ENCODE data around the gene UBASH3A.

Gene UBASH3A

GRCh38 chr21:42455754-42456440, 52.2 kb downstream of the UBASH3A start:
- in situ Hi-C loops (cut with HindIII; ENCODE audit: low sequenced_read_pairs), result no loop called here
- DNase-seq (ENCODE audit: low read depth), result no peak
- no peak overlapping the region for H3K4me3 ChIP-seq (ENCODE audit: low read depth, low read length)
- no peak for TF ChIP-seq CTCF (IDR thresholded peaks at IDR 0.05; ENCODE audit: low read depth, low read length, missing control alignments)

- in situ Hi-C loops (cut with HindIII; ENCODE audit: low sequenced_read_pairs), result no loop called here
- no peak for TF ChIP-seq CTCF (IDR thresholded peaks at IDR 0.05; ENCODE audit: low read depth, low read length, missing control alignments)
- DNase-seq (ENCODE audit: low read depth), result no peak
- H3K4me3 ChIP-seq (ENCODE audit: low read depth, low read length), result no peak overlapping the region
Observed at GRCh38 chr21:42456457-42456856, 52.8 kb downstream of the UBASH3A start.

- no peak overlapping the region for H3K4me3 ChIP-seq (ENCODE audit: low read depth, low read length)
- in situ Hi-C loops (cut with HindIII; ENCODE audit: low sequenced_read_pairs), result no loop called here
- TF ChIP-seq CTCF (IDR thresholded peaks at IDR 0.05; ENCODE audit: low read depth, low read length, missing control alignments), result no peak
- DNase-seq (ENCODE audit: low read depth), result no peak
Observed at GRCh38 chr21:42459082-42459460, 55.4 kb downstream of the UBASH3A start.

- no peak overlapping the region for H3K4me3 ChIP-seq (ENCODE audit: low read depth, low read length)
- no peak for DNase-seq (ENCODE audit: low read depth)
- no peak for TF ChIP-seq CTCF (IDR thresholded peaks at IDR 0.05; ENCODE audit: low read depth, low read length, missing control alignments)
- in situ Hi-C loops (cut with HindIII; ENCODE audit: low sequenced_read_pairs), result no loop called here
Observed at GRCh38 chr21:42459546-42460215, 56.0 kb downstream of the UBASH3A start.

GRCh38 chr21:42460391-42461184, 56.9 kb downstream of the UBASH3A start:
- no peak for TF ChIP-seq CTCF (IDR thresholded peaks at IDR 0.05; ENCODE audit: low read depth, low read length, missing control alignments)
- in situ Hi-C loops (cut with HindIII; ENCODE audit: low sequenced_read_pairs), result no loop called here
- no peak overlapping the region for H3K4me3 ChIP-seq (ENCODE audit: low read depth, low read length)
- DNase-seq (ENCODE audit: low read depth), result no peak

GRCh38 chr21:42461185-42461520, 57.5 kb downstream of the UBASH3A start:
- in situ Hi-C loops (cut with HindIII; ENCODE audit: low sequenced_read_pairs), result no loop called here
- TF ChIP-seq CTCF (IDR thresholded peaks at IDR 0.05; ENCODE audit: low read depth, low read length, missing control alignments), result no peak
- H3K4me3 ChIP-seq (ENCODE audit: low read depth, low read length), result no peak overlapping the region
- DNase-seq (ENCODE audit: low read depth), result no peak
